ENCODE results near the gene ABHD2.

DNA sequence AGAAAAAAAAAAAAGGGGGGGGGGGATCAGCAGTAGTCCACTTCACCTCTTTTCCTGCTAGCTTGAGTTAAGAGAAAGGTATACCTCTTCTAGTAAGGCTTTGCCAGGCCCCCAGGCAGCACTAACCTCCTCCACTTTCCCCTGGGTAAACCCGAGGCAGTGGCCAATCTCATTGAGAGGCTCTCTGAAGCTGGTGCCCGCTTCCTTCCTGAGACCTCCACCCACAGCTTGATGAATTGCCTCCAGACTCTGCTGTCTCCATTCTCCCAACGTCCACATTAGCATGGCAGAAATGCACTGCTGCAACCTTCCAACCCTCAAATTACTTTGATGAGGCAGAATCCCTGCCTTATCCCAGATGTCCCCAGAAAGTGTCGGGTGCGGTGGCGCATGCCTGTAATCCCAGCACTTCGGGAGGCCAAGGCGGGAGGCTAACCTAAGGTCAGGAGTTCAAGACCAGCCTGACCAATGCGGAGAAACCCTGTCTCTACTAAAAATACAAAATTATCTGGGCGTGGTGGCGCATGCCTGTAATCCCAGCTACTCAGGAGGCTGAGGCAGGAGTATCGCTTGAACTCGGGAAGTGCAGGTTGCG is 117.8 kb downstream of the ABHD2 start:
- TF ChIP-seq FOXM1 (IDR thresholded peaks at IDR 0.05; ENCODE audit: borderline replicate concordance), result no peak
- no peak for TF ChIP-seq NFRKB (IDR thresholded peaks at IDR 0.05)
- TF ChIP-seq ARNT (IDR thresholded peaks at IDR 0.05), result no peak
- no peak for TF ChIP-seq FOXA1 (IDR thresholded peaks at IDR 0.05)
- TF ChIP-seq L3MBTL2 (conservative IDR thresholded peaks at IDR 0.05), result no peak
- TF ChIP-seq ZNF384 (IDR thresholded peaks at IDR 0.05), result no peak
- no peak for TF ChIP-seq SUZ12 (IDR thresholded peaks at IDR 0.05)
- no peak for TF ChIP-seq FOXK2 (IDR thresholded peaks at IDR 0.05)
- no peak for TF ChIP-seq SP1 (IDR thresholded peaks at IDR 0.05)
- no peak for TF ChIP-seq ELF4 (IDR thresholded peaks at IDR 0.05)
